HepG2 (cell line): Measurements from ENCODE around the gene ADCK2. TPM values are rescaled to one million over a fixed set of nuclear protein-coding genes. Genes with fewer than 3 reads are reported as not detected.

Source experiments
- MAFK ChIP-seq, 2 experiments: IDR thresholded peaks in 1 of 2; conservative IDR thresholded peaks in 1 of 2; 2 replicates each; pipeline ENCODE4 v1.6.1; 2011; ENCODE audit warnings: improper control_type of control experiment in 2 of 2, low read length in 2 of 2
- MED1 ChIP-seq: sonication (generic); formaldehyde crosslinking; IDR thresholded peaks from 2 replicates; pipeline ENCODE4 v1.4.0; 2020; ENCODE audit warnings: missing genetic modification reagents
- MED8 ChIP-seq: sonication (generic); formaldehyde crosslinking; IDR thresholded peaks from 2 replicates; pipeline ENCODE4 v1.8.1; 2023; ENCODE audit warnings: mild to moderate bottlenecking, missing genetic modification reagents; ENCODE audit not compliant: insufficient replicate concordance
- PITX1 ChIP-seq: sonication (generic); formaldehyde crosslinking; IDR thresholded peaks from 2 replicates; pipeline ENCODE4 v1.5.1; 2020; ENCODE audit warnings: mild to moderate bottlenecking, missing genetic modification reagents
- RFX3 ChIP-seq: IDR thresholded peaks from 2 replicates; pipeline ENCODE4 v1.6.1; 2016; ENCODE audit warnings: missing biosample characterization, missing genetic modification reagents
- RFXAP ChIP-seq: sonication (generic); formaldehyde crosslinking; IDR thresholded peaks from 2 replicates; pipeline ENCODE4 v1.4.0; 2020; ENCODE audit warnings: missing genetic modification reagents, borderline replicate concordance
- SMAD9 ChIP-seq: sonication (generic); formaldehyde crosslinking; IDR thresholded peaks from 2 replicates; pipeline ENCODE4 v1.5.1; 2020; ENCODE audit warnings: mild to moderate bottlenecking, missing genetic modification reagents
- TCF7 ChIP-seq: sonication (generic); IDR thresholded peaks from 2 replicates; pipeline ENCODE4 v1.6.1; 2016; ENCODE audit warnings: antibody characterized with exemption, low read depth
- TFAP4 ChIP-seq: sonication (generic); IDR thresholded peaks from 2 replicates; pipeline ENCODE4 v1.6.1; 2016; ENCODE audit warnings: low read depth, borderline replicate concordance
- TFE3 ChIP-seq: IDR thresholded peaks from 2 replicates; pipeline ENCODE4 v1.6.1; 2016
- ZEB1 ChIP-seq: IDR thresholded peaks from 2 replicates; pipeline ENCODE4 v1.6.1; 2012; ENCODE audit warnings: mild to moderate bottlenecking, low read depth, inconsistent platforms; ENCODE audit not compliant: insufficient replicate concordance
- ZHX1 ChIP-seq: sonication (generic); formaldehyde crosslinking; IDR thresholded peaks from 2 replicates; pipeline ENCODE4 v1.8.1; 2022; ENCODE audit warnings: low read depth, mild to moderate bottlenecking, missing genetic modification reagents
- ZNF20 ChIP-seq: sonication (generic); formaldehyde crosslinking; IDR thresholded peaks from 2 replicates; pipeline ENCODE4 v1.4.0; 2020; ENCODE audit warnings: mild to moderate bottlenecking, moderate library complexity, missing genetic modification reagents
- ZNF296 ChIP-seq: sonication (generic); formaldehyde crosslinking; conservative IDR thresholded peaks from 2 replicates; pipeline ENCODE4 v1.5.0; 2020; ENCODE audit warnings: mild to moderate bottlenecking, missing genetic modification reagents
- ZNF430 ChIP-seq: sonication (generic); formaldehyde crosslinking; IDR thresholded peaks from 2 replicates; pipeline ENCODE4 v1.9.0; 2021; ENCODE audit warnings: mild to moderate bottlenecking, missing genetic modification reagents
- ZNF777 ChIP-seq: sonication (generic); formaldehyde crosslinking; IDR thresholded peaks from 2 replicates; pipeline ENCODE4 v1.4.0; 2020; ENCODE audit warnings: missing genetic modification reagents
- ZSCAN5A ChIP-seq: sonication (generic); formaldehyde crosslinking; IDR thresholded peaks from 2 replicates; pipeline ENCODE4 v1.8.0; 2022; ENCODE audit warnings: mild to moderate bottlenecking, missing genetic modification reagents, borderline replicate concordance
- polyA plus RNA-seq, 8 experiments: library from polyadenylated mRNA; depleted of rRNA in 3 of 8; stranded (reverse) in 7 of 8; unstranded in 1 of 8; fragments of >200 nt; fragmentation: Illumina TruSeq in 4 of 8; extraction: Trizol in 4 of 8; gene quantifications; 2 replicates each; pipeline versions ENCODE4 v1.2.1 to v1.2.3, GENCODE V29; 2011 to 2016; ENCODE audit warnings: low read depth in 4 of 8, missing spikeins in 1 of 8, mixed read lengths in 1 of 8; ENCODE audit not compliant: insufficient read depth in 1 of 8
- total RNA-seq, 5 experiments: library from RNA; depleted of rRNA; stranded (reverse); fragments of >200 nt; fragmentation: Illumina TruSeq; extraction: Trizol; gene quantifications; 2 replicates each; pipeline ENCODE4 v1.2.3, GENCODE V29; 2016; ENCODE audit warnings: low read depth in 1 of 5
- TF ChIP-seq, protein P1 (sequence below): sonication (generic); formaldehyde crosslinking; IDR thresholded peaks from 2 replicates; pipeline ENCODE4 v1.5.0; 2020; ENCODE audit warnings: mild to moderate bottlenecking, missing genetic modification reagents
- TF ChIP-seq, protein P2 (sequence below): sonication (generic); formaldehyde crosslinking; IDR thresholded peaks from 2 replicates; pipeline ENCODE4 v1.5.0; 2020; ENCODE audit warnings: missing genetic modification reagents

ADCK2 gene
- total and polyA plus RNA-seq, 2 of the 13 experiments (the other 11 are each of a cell fraction or from before 2014, with no cell fraction given): 8.6 to 18.8 TPM

DNA sequence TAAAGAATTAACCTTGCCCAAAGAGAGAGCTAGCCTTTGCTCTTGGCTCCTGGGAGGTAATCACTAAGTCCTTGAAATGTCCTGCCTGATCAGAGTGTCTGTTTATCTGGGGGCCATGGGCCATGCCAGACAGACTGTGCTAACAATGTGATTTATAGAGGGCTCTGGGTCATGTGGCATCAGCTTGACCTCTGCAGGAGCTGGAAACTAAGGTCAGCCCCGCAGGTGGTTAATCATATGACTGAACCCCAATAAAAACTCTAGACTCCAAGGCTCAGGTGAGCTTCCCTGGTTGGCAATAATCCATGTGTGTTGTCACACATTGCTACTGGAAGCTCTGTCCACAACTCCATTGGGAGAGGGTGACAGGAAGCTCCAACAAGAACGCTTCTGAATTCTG lies 71.3 kb downstream of the ADCK2 start (continued):
- TF ChIP-seq ZNF20 (CRISPR knock-in tag) (no peak), ZNF777 (no peak), MAFK (conservative IDR thresholded peaks at IDR 0.05 in 1 of 2, IDR thresholded peaks at IDR 0.05 in 1 of 2; ENCODE audit: low read length in 2 of 2) (no peak), MED1 (CRISPR knock-in tag) (0 out of 2 replicates have a peak, but pooled peaks have one; percentile 44), TCF7 (0 out of 2 replicates have a peak, but pooled peaks have one; percentile 23), ZNF296 (no peak), ZSCAN5A (no peak; the same call in 1 of the 2 replicates), SMAD9 (CRISPR knock-in tag) (no peak), RFXAP (0 out of 2 replicates have a peak, but pooled peaks have one; percentile 22), ZEB1 (peak; percentile 71), PITX1 (CRISPR knock-in tag) (peak; percentile 83; the same call in 1 of the 2 replicates), TFE3 (CRISPR knock-in tag) (peak; percentile 80; the same call in 1 of the 2 replicates), RFX3 (no peak), ZHX1 (CRISPR knock-in tag) (no peak), ZNF430 (CRISPR knock-in tag) (no peak), MED8 (CRISPR knock-in tag) (no peak), TFAP4 (peak; percentile 23; the same call in 1 of the 2 replicates)
- TF ChIP-seq, protein P1, sequence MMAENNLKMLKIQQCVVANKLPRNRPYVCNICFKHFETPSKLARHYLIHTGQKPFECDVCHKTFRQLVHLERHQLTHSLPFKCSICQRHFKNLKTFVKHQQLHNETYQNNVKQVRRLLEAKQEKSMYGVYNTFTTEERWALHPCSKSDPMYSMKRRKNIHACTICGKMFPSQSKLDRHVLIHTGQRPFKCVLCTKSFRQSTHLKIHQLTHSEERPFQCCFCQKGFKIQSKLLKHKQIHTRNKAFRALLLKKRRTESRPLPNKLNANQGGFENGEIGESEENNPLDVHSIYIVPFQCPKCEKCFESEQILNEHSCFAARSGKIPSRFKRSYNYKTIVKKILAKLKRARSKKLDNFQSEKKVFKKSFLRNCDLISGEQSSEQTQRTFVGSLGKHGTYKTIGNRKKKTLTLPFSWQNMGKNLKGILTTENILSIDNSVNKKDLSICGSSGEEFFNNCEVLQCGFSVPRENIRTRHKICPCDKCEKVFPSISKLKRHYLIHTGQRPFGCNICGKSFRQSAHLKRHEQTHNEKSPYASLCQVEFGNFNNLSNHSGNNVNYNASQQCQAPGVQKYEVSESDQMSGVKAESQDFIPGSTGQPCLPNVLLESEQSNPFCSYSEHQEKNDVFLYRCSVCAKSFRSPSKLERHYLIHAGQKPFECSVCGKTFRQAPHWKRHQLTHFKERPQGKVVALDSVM (CRISPR knock-in tag): peak; percentile 33; the same call in 1 of the 2 replicates
- TF ChIP-seq, protein P2, sequence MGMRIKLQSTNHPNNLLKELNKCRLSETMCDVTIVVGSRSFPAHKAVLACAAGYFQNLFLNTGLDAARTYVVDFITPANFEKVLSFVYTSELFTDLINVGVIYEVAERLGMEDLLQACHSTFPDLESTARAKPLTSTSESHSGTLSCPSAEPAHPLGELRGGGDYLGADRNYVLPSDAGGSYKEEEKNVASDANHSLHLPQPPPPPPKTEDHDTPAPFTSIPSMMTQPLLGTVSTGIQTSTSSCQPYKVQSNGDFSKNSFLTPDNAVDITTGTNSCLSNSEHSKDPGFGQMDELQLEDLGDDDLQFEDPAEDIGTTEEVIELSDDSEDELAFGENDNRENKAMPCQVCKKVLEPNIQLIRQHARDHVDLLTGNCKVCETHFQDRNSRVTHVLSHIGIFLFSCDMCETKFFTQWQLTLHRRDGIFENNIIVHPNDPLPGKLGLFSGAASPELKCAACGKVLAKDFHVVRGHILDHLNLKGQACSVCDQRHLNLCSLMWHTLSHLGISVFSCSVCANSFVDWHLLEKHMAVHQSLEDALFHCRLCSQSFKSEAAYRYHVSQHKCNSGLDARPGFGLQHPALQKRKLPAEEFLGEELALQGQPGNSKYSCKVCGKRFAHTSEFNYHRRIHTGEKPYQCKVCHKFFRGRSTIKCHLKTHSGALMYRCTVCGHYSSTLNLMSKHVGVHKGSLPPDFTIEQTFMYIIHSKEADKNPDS (CRISPR knock-in tag): no peak
